Measurements from ENCODE around the gene SNURF.
"Not testable (repeated sequence)": the region's sequence is repeated elsewhere in the genome, so short reads cannot be mapped to it uniquely, and the experiment has no call there.

The SNURF gene, protein sequence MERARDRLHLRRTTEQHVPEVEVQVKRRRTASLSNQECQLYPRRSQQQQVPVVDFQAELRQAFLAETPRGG

GRCh38 chr15:24954783-24955530, at the start of gene SNURF, which contains the start of gene SNRPN:
Gene SNURF, plus strand, starts transcription at chr15:24954987. Its CDS starts 62 bp downstream, at chr15:24955049.
Gene SNRPN, plus strand, starts transcription at chr15:24954987. Its CDS starts 19,467 bp downstream, at chr15:24974454.
- DNase-seq: peak; percentile 63 to 76

GRCh38 chr15:24916305-24917009, 38.3 kb upstream of the SNURF start:
- DNase-seq: no peak

DNA sequence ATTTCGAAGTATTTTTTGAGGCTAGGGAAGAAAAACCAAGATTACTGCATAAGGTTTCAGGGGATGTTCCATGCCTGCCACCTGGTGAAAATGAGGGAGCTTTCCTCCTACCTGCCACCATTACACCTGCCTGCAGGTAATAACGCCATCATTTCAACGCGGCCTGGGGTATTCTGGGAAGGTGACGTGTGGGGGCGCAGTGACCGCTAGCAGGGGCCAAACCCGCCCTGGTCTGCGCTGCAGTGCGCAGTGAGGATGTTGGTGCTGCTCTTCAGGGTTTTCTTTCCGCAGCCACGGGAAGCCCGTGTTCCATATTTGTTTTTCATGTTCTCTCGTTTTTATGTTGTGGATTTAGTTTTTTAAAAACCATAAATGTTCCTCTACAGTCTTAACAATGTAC, 37.4 kb upstream of the SNURF start:
- no peak for DNase-seq

DNA sequence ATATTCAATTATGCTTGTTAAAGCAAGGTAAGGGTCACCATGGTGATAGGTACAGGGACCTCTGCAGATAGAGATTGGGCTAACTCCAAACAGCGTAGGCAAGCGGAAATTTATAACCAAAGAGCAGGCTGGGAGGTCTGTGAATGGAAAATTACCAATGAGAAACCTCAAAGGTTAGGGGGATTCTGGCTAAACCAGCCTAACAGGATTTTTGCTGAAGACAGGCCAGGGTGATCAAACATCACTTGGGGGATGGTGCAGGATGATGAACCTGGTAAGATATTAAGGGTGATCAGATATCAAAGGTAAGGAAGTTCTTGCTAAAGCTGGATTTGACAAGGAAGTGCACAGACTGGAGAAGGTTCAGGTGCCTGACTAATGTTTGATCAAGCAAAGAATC, 35.3 kb upstream of the SNURF start:
- no peak for DNase-seq

DNA sequence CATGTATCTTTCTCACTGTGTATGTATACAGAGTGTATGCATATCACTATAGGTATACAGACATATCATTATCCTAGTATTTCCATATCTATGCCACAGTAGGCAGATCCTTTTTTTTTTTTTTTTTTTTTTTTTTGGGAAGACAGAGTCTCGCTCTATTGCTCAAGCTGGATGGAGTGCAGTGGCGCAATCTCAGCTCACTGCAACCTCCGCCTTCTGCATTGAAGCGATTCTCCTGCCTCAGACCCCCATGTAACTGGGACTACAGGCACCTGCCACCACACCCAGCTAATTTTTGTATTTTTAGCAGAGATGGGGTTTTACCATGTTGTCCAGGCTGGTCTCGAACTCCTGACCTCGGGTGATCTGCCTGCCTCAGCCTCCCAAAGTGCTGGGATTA, 32.0 kb upstream of the SNURF start:
- not testable (repeated sequence) for DNase-seq

DNA sequence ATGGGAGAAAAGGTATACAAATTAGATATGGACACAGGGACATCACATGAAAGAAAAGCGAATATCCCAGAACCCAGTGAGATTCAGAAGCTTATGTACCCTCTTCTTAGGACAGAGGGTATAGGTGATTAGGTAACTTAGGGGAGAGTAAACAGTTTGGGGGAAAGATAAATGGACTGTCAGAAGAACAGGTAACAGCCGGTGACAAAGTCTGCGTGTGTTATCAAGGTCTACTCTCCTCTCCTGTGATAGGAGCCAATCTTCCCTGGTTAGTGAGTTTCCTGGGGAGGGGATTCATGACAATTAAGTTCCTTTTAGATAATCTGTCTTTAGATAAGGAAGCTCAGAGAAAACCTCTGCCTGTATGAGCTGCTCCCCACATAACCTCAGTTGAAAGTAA, 30.6 kb upstream of the SNURF start:
- no peak for DNase-seq

DNA sequence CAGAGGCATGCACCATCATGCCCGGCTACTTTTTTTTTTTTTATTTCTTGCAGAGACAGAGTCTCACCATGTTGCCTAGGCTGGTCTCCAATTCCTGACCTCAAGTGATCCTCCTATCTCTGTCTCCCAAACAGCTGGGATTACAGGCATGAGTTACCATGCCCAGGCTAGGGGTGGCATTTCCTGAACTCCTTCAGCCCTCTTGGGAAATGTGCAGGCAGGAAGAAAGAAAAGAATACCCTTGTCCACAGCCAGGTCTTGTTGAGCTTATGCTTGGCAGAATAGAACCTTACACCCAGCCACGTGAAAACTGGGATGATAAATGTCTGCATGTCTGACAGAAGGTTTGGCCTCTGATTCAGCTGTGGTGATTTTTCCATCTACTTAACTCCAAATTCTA, 30.2 kb upstream of the SNURF start:
- DNase-seq: no peak

- DNase-seq: not testable (repeated sequence)
Measured at GRCh38 chr15:24931874-24932732, 22.7 kb upstream of the SNURF start.

DNA sequence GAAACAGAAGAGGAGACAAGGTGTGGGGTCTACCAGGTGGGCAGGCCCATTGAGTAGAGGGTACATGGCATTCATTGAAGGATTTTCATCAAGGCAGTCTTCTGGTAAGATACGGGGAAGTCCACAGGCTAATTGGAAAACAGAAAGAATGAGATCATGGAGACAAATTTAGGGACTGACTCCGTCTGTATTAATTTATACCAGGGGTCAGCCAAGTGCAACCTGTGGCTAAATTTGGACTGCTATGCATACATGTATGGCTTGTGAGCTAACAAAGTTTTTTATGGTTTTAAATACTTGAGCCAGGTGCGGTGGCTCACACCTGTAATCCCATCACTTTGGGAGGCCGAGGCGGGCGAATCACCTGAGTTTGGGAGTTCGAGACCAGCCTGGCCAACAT, 21.1 kb upstream of the SNURF start:
- DNase-seq: no peak

- not testable (repeated sequence) for DNase-seq
Measured at GRCh38 chr15:24938224-24938623, 16.6 kb upstream of the SNURF start.

- no peak for DNase-seq
Measured at GRCh38 chr15:24940236-24940635, 14.6 kb upstream of the SNURF start.

DNA sequence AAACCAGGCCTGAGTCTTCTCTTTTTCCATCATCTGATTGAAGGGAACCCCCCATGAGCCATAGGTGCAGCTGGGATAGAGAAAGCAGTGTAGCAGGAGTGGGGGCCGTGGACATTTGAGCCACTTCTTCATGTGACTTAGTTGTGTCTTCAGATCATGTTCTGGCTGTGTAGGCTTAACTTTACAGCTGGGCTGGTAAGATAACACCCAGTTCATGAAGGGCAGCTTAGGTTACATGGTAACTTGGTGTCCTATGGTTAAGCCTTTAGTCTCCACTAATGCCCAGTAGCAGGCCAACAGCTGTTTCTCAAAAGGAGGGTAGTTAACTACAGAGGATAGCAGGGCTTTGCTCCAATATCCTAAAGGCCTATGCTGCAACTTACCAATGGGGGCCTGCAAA, 11.4 kb upstream of the SNURF start:
- no peak for DNase-seq

DNA sequence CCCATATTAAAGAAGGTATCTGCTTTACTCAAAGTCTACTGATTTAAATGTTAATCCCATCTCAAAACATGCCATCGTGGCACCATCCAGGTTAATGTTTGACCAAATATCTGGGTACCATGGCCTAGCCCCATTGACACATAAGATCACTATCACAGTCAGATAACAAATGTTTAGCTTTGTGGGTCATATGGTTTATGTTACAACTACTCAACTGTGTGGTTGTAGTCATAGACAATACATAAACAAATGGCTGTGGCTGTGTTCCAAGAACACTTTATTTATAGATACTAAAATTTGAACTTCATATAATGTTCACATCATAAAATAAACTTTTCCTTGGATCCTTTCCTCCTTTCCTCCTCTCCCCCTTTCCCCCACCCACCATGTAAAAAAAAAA, 9.8 kb upstream of the SNURF start:
- DNase-seq: no peak

GRCh38 chr15:24945711-24946110, 9.1 kb upstream of the SNURF start:
- DNase-seq: no peak

- no peak for DNase-seq
Measured at GRCh38 chr15:24948495-24948894, 6.3 kb upstream of the SNURF start.

GRCh38 chr15:24955531-24955921, 739 bp downstream of the SNURF start:
- peak in 1 of 2 experiments; percentile 26 for DNase-seq

DNA sequence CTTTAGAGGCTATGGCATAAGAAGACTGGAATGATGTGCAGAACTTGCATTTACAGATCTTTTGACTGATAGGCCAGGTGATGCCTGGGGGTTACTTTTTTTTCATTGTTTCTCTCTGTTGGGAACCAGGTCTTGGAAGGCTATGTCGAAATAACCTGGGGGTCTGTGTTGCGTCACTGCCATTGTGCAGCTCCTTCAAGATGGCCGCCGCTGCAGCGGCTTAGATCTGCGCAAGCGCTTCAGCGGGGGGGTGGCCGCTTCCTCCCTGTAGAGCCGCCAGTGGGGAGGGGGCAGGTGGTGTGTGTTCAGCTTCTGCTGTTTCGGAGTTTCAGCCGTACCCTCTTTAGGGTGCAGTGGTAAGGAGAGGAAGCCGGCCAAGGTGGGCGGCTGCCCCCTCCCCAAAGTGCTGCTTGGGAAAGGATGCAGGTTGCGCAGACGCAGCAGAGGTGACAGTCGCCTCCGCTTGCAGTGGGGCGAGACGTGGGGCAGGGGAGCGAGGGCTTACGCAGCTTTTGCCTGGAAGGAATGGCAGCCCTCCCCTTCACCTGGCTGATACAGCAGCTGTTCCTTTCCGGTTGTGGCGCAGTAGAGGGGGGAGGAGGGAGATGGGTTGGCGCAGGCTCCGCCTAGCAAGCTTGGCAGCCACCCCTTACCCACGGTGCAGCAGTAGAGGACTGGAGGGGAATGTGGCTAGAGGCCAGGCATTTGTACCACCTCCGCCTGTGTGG, 1.5 kb downstream of the SNURF start:
- DNase-seq: peak; percentile 59 to 69

GRCh38 chr15:24957691-24958090, 2.9 kb downstream of the SNURF start:
- DNase-seq: no peak

DNA sequence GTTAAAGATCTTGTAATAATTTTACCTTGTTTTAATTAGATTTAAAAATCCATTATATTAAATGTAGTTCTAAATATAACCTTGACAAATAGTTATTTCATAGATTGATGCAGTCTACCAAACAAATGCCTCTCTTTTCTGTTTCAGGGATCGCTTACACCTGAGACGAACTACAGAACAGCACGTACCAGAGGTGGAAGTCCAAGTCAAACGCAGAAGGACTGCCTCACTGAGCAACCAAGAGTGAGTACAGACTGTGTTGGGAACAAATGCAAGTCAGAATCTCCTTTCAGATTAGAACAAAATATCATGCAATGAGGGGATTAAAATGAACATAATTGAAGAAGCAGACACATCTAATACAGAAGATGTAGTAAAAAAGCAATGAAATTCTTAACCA, 7.2 kb downstream of the SNURF start:
- DNase-seq: no peak

DNA sequence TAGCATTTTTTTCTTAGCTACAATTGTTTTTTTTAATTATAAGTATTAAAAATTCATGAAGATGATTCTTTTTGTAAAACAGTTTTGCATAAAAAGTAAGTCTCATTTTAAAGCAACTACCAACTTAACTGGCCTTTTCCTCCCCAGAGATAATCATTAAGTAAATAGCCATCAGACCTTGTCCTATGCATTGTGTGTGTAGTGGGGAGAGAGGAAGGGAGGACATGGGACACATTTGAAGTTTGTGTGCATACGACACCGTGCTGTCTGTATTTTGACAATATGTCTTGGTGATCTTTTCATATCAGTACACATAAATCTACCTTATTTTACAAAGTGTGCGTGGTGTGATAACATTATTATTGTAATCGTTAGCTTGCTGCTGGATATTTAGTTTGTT, 8.1 kb downstream of the SNURF start:
- no peak for DNase-seq

DNA sequence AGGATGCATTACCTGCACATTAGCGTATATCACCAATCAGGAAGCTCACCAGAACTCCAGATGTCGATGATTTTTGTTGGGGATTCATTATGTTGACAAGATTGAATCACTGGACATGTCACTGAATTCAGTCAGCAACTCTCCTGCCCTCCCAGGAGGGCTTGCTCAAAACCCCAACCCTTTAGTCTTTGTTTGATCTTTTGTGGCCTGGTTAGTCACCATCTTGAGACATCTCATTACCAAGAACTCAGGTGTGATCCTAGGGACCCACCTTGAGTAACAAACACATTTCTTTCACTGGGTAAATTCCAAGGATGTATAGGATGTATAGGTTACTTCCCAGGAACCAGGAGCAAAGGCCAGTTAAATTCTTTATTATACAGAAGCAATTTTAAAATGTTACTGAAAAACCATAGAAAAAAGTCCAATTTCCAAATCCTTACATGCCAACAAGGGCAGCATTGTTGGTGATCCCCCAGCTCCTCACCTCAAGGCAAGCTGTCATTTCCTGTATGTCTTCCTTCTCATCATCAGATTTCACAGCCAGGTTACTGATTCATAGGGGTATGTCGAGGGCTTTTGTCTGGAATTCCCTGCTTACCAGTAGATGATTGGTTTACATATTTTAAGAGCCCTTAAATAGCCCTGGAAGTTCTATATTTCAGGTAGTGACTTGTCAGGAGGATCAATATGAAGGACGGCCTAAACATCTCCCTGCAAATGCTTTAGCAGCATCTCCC, 11.7 kb downstream of the SNURF start:
- no peak for DNase-seq

- DNase-seq: no peak
Measured at GRCh38 chr15:24971052-24971451, 16.3 kb downstream of the SNURF start.
